NCI-H748 treated with DMSO at 0.1 percent for 48 hours (cell line): Measurements from ENCODE around the gene TMEM221.
"Not testable (repeated sequence)": the region's sequence is repeated elsewhere in the genome, so short reads cannot be mapped to it uniquely, and the experiment has no call there.

Experiments used
- DNase-seq: peaks from one replicate; lab custom pipeline; 2025; lab: John Stamatoyannopoulos, UW

The TMEM221 gene

DNA sequence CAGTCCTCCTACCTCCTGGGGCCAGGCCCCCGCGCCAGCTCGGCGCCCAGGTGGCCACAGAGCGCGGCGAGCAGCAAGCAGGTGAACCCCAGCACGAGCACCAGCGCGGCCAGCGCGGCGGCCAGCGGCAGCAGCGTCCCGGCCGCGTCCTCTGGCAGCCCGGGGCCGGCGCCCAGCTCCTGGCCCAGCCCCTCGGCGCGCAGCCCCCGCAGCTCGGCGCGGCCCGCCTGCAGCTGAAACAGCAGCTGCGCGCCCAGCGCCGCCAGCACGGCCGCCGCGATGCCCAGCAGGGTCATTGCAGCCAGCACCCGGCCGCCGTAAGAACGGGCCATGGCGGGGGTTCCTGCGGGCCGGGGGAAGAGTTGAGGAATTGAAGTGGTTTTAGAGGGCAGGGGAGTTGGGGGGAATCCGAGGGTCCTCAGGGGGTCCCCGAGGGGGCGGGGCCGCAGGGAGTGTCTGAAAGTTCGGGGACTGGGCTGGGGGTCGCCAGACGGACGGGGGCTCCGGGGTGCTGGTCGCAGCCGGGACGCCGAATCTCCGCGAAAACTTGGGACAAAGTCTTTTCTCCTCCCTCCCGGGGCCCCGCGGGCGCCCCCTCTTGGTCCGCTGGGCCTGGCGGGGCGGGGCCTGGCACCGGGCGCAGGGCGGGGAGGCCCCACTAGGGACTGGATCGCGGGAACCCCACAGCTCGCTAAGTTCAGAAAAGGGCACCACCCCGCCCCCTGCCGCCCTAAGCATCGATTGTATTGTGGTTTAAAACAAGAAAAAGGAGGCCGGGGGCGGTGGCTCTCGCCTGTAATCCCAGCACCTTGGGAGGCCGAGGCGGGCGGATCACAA is at the start of gene TMEM221:
Gene TMEM221 (minus strand): TSS at position 538 of the 837 bp plus-strand sequence. CDS start 206 bp downstream, at position 332.
- DNase-seq: no peak

DNA sequence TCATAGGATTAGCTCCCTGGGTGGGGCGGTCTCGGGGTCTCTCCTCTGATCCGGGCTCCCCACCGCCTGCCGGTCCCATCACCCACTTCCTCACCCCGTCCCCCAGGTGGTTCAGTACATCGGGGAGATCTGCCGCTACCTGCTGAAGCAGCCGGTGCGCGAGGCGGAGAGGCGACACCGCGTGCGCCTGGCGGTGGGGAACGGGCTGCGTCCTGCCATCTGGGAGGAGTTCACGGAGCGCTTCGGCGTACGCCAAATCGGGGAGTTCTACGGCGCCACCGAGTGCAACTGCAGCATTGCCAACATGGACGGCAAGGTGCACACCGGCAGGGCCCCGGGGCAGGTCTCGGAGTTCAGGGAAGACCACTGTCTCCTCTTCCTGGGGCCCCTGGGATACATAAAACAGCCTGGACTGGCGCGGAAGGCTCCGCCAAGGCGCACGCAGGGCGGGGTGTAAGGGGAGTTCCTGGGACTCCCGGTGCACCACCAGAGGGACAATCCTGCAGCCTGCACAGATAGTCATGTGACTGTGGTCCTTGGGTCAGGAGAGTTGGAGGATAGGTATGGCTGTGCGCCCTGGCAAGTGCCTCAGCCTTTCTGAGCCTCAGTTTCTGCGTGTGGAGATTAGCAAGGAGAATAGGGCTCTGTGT is 48.8 kb upstream of the TMEM221 start:
- DNase-seq: no peak

DNA sequence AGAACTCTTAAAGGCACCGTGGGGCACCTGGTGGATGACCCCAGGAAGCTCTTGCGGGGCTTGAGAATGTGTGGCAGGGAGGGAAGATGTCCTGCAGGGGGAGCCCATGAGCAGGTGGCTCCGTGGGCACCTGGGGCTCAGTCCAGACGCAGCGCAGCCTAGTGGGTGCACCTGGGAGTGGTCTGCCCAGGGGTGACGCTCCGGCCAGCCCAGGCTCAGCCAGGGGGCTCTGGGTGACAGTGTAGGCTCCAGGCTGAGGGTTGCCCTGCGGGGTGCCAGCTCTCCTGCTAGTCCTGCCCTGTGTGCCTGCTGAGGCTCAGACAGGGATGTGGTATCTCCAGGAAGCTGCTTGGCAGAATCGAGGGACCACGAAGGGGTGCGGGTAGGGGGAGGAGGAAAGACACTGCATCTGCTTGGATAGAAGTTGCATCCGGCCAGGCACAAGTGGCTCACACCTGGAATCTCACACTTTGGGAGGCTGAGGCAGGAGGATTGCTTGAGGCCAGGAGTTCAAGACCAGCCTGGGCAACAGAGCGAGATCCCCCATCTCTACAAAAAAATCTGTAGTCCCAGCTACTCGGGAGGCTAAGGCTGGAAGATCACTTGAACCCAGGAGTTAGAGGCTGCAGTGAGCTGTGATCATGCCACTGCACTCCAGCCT is 48.0 kb upstream of the TMEM221 start:
- DNase-seq: peak; percentile 29

DNA sequence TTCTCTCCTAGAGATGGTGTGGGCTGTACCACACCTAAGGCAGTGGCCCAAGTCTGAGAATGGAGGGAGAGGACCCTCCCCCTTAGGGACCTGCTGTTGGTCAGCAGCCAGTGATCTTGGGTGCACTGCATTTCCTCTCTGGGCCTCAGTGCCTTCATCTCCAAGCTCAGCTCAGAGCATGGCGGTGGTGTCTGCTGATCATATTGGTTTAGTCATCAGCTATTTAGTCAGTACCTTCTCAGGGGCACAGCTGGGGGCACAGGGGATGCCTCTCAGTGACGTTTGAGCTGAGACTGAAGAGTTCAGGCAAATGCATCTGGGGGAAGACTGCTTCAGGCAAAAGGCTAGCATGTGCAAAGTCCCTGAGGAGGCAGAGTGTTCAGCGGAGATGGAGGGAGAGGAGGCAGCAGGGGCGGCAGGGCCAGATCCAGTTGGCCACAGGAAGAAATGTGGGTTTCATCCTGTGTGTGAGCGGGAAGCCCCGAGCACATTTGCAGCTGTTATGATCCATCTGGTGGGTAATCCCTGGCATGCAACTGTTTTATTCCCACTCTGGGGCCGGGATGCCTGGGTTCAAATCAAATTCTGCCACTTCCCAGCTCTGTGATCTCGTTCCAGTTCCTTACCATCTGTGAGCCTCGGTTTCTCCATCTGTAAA is 47.3 kb upstream of the TMEM221 start:
- no peak for DNase-seq

DNA sequence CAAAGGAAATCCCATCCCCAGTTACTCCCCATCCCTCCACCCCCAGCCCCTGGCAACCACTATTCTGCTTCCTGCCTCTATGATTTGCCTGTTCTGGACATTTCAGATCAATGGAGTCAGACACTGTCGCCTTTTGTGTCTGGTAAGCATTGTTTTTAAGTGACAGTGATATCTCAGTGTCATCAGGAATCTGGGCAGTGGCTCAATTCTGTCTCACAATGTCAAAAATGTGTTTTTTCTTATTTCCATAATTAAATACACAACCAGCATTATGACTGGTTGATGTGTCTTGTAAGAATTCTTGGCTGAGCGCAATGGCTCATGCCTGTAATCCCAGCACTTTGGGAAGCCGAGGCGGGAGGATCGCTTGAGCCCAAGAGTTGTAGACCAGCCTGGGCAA is 42.8 kb upstream of the TMEM221 start:
- DNase-seq: no peak

DNA sequence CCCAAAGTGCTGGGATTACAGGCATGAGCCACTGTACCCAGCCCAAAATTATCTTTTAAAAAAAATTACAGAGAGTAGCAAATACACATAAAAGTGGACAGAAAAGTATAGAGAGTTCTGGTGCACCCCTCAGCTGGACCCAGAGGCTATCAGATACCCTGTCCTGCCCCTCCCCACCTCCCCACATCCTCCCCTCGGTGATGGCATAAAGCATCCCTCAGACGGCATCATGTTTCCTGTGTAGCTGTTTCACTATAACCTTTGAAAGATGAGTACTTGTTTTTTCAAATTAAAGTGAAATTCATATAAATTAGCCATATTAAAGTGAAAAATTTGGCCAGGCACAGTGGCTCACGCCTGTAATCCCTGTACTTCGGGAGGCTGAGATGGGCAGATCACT is 41.9 kb upstream of the TMEM221 start:
- no peak for DNase-seq

DNA sequence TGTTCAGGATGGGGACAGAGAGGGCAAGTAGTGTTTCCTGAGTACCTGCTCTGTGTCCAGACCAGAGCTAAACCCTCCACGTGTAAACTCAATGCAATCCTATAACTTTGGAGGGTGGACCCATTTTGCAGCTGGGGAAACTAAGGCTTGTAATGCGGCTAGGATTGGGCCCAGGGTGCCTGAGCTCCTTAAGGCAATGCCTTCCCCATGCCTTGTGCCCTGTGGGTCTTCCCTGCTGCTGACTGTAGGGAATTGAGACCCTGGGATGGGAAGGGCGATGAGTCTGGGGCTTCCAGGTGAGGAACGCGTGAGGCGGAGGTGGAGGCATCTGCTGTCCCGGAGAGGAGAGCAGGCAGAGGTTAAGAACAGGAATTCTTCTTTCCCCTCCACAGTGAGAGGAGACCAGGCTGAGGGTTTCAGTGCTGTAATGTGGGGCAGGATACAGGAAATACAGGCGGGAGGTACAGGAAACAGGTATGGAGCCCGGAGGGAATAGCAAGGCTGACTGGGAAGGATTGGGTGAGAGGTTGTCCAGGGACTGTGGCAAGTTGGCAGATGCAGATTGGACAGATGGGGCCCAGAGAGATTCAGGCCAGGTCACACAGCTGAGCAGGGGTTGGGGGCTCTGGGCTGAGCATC is 41.0 kb upstream of the TMEM221 start:
- no peak for DNase-seq

DNA sequence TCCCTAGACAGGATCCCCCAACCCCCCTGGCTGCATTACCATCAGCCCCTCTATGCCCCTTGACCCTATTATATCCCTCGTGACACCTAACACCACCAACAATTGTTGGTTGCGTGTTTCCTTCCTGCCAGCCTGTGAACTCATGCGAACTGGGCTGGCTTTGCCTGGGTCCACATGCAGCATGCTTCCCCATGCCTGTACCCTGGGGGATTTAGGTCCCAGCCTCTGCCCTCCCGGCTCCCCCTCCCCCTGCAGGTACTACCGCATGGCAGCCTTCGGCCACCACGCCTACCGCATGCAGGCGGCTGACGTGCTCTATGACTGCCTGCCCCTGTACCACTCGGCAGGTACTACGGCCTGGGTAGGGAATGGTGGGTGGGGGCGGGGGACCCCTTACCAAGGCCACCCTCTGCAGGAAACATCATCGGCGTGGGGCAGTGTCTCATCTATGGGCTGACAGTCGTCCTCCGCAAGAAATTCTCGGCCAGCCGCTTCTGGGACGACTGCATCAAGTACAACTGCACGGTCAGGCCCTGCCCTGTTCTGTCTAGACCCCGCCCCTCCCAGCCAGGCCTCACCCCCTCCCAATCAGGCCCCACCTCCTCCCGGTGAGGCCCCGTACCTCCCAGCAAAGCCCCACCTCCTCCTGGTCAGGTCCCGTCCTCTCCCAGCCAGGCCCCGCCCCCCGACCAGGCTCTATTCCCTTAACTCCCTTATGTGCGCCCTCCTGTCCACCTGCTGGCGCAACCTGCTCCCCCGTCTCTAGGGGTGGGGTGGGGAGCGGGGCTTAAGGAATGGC is 40.3 kb upstream of the TMEM221 start:
- peak; percentile 21 for DNase-seq

DNA sequence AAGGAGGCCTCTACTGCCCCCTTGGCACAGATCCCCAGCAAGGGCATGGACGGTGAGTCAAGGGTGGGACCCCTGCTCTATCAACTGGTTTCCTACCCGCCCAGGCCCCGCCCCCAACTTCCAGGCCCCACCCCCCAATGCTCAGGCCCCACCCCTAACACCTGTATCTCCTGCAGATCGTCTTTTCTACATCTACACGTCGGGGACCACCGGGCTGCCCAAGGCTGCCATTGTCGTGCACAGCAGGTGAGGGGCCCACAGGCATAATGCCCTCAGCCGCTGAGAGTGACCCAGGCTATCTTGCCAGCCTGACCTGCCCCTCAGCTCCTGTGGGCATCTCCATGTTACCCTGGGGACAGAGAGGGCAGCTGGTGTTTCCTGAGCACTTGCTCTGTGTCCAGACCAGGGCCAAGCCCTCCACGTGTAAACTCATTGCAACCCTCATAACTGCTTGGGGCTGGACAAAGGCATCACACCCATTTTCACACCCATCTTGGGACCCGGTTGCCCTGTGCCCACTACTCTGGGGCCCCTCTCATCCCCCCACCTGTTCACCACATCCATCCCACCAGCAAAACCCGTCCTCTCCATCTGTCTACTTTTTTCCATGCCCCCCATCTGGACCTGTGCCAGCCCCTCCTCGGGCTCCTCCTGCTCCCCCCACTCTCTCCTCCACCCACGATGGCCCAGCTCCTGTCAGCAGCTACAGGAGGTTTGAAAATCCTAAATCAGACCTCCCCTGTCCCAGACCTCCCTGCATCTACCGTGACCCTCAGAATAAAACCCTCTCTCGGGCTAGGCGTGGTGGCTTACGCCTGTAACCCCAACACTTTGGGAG is 39.0 kb upstream of the TMEM221 start:
- DNase-seq: no peak

DNA sequence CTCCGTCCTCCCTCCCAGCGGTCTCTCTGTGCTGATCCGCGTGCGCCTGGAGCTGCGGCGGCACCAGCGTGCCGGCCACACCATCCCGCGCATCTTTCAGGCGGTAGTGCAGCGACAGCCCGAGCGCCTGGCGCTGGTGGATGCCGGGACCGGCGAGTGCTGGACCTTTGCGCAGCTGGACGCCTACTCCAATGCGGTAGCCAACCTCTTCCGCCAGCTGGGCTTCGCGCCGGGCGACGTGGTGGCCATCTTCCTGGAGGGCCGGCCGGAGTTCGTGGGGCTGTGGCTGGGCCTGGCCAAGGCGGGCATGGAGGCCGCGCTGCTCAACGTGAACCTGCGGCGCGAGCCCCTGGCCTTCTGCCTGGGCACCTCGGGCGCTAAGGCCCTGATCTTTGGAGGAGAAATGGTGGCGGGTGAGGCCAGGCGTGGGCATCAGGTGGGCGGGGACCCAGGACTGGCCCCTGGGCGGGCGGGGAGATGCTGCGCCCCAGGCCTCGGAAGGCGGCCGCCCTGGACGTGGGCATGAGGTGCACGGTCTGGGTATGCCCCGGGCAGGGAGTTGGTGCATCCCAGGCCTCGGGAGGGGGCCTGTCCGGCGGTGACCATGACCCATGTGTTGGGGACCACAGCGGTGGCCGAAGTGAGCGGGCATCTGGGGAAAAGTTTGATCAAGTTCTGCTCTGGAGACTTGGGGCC is 38.2 kb upstream of the TMEM221 start:
- no peak for DNase-seq

DNA sequence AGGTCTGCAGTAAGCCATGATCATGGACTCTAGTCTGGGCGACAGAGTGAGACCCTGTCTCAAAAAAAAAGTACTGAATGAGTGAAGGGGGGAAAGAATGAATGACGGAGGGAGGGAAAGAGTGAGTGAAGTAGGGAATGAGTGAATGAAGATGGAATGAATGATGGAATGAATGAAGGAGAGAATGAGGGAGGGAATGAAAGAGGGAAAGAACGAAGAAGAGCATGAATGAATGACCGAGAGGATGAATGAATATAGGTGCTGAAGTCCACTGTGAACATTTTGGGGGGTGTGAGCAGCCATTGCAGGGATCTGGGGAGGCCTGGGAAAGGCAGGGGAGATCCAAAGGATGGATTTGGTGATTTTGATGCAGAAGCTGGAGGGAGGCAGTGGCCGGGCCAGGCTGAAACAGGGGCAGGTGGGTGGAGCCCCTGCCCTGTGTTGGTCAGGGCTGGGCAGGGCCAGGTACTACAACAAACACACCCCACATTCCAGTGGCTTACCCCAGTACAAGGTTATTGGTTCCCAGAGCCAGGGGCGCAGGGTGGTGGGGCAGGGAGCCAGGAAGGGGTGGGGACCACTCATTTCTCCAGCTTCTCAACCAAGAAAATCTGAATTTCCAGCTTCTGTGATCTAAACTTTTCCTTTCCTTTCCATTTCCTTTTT is 36.2 kb upstream of the TMEM221 start:
- DNase-seq: no peak

DNA sequence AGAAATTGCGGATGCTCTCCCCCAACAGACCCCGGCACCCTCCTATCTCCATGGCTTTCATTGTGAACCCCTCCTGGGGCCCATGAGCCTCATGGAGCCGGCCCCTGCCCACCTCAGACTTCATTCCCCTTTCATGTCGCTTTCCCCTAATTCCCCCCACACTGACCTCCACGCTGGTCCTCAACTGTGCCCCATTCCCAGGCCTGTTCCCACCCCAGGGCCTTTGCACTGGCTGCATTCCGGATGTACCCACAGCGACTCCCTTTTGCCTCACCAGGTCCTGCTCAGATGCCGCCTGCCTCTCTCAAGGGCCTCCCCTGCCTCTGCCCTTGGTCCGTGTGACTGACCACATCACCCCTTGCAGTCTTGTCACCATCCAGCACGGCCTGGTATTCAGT is 35.1 kb upstream of the TMEM221 start:
- DNase-seq: no peak

DNA sequence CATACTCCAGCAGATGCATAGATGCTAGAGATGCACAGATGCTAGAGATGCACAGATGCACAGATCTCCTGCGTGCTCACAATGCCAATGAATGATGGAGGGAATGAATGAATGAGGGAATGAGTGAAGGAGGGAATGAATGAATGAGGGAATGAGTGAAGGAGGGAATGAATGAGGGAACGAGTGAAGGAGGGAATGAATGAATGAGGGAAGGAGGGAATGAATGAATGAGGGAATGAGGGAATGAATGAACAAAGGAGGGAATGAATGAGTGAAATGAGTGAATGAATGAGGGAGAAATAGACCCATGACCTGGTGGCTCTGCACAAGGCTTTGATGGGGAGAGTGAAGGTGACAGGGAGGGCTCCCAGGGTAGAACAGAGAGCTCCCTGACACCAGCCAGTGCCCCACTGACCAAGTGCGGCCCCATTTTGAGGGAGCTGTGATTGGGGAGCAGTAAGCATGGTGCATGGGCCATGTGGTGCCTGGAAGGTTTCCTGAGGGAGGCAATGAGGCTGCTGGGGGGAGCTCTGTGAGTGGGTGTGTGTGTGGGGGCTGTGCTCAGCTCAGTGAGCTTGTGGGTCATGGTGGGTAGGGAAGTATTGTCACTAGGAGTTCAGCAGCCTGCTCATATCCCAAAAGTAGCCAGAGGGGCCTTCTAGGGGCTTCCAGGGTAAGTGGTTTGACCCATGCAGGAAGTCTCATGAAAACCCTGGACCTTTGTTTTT is 34.6 kb upstream of the TMEM221 start:
- no peak for DNase-seq

DNA sequence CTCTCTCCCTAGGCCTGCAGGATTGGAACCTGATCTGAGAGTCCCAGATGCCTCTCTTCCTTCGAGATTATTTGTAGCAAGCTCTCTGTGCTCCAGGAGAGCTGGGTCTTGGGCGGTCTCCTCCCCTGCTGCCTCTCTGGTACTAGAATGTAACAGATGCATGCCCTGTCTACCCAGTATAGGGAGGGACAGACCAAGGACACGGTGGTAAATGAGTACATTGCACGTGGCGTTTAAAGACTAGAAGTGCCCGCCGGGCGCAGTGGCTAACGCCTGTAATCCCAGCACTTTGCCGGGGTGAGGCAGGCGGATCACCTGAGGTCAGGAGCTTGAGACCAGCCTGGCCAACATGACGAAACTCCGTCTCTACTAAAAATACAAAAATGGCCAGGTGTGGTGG is 33.5 kb upstream of the TMEM221 start:
- DNase-seq: no peak

DNA sequence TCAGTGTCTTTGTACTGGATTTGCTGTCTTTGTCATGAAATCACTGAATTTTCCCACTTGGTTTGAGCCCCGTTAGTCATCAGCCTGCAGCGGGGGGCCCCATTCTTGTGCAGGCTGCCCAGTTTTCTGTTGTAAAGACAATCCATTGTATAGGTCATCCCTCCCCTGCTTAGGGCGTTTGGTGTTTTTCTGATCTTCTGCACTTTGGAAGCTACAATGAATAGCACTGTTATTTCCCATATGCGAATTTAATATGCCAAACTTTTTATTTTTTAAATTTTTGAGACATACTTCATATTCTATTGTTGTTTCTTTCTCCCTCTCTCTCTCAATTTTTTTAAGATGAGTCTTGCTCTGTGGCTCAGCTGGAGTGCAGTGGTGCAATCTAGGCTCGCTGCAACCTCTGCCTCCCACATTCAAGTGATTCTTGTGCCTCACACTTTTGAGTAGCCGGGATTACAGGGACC is 30.9 kb upstream of the TMEM221 start:
- DNase-seq: no peak

DNA sequence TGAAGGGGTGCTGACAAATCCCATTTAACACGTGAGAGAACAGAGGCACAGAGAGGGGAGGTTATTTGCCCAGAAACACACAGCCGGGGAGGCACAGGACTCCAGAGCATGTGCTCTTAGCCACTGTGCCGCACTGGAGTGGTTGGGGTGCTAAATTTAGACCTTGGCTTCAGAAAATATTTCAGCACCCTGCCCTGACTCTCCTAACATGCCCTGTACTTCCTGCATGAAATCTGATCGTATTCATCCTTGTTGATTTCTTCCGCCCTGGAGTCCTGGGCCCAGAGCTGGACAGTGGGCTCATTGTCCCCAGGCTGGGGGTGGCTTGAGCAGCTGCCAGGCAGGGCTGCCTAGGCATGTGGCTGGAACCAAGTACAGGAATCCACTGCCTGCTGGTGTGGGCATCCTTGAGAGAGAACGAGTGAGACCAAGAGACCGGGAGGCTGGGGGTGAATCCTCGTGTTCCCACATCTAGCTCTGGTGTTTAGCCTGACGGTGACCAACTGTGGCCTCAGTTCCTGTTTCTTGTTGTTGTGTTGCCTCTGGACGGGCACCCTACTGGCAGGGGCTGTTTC is 27.2 kb upstream of the TMEM221 start:
- no peak for DNase-seq

DNA sequence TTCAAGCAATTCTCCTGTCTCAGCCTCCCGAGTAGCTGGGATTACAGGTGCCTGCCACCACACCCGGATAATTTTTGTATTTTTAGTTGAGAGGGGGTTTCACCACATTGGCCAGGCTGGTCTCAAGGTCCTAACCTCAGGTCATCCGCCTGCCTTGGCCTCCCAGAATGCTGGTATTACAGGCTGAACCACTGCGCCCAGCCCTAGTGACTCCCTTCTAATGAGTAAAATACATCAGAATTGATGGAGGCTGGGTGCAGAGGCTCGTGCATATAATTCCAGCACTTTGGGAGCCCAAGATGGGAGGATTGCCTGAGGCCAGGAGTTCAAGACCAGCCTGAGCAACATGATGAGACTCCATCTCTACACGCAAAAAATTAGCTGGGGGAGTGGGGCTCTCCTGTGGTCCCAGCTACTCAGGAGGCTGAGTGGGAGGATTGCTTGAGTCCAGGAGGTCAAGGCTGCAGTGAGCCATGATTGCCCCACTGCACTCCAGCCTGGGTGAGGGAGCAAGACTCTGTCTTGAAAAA is 26.6 kb upstream of the TMEM221 start:
- not testable (repeated sequence) for DNase-seq

DNA sequence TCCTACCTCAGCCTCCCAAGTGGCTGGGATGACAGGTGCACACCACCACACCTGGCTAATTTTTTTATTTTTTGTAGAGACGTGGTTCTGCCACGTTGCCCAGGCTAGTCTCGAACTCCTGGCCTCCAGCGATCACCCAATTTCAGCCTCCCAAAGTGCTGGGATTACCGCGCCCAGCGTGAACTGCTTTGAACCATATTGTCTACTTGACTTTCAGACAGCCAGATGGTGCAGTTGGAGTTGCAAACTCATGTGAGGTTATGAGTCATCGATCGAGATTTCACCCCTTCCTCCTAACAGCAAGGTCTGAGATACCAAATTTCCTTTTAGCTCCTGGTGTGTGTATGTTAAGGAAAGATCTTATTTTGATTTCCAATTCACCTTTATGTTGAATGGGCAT is 24.6 kb upstream of the TMEM221 start:
- no peak for DNase-seq
